Lower leg skin (tissue), 4 donors: ENCODE data around the gene ZNF592. TPM values are rescaled to one million over a fixed set of nuclear protein-coding genes. Genes with fewer than 3 reads are reported as not detected.

Experiments
- DNase-seq, 2 donors: peaks; one replicate each; pipeline ENCODE4 v3.0.0-alpha.2; 2019; ENCODE audit warnings: low spot score in 2 of 2
- H3K4me3 ChIP-seq: fragments of 200-600 bp; sonication (generic); 2 replicates; pipeline ENCODE4 v1.5.1; 2017; ENCODE audit warnings: mild to moderate bottlenecking, low read depth; ENCODE audit not compliant: poor library complexity, severe bottlenecking
- CTCF ChIP-seq, 3 donors: fragments of 450-650 bp; IDR thresholded peaks; one replicate each; pipeline ENCODE4 v1.5.1; 2016; ENCODE audit warnings: antibody characterized with exemption in 3 of 3, mild to moderate bottlenecking in 3 of 3, moderate library complexity in 2 of 3
- POLR2A ChIP-seq, 2 donors: fragments of 450-650 bp; IDR thresholded peaks; one replicate each; pipeline ENCODE4 v1.6.1; 2016 to 2017; ENCODE audit warnings: antibody characterized with exemption in 2 of 2, mild to moderate bottlenecking in 1 of 2, moderate library complexity in 1 of 2
- WGBS, 2 donors: methylation state at CpG; one replicate each; pipeline ENCODE4 v1.1.5; 2018; 5-methylcytosine and 5-hydroxymethylcytosine counted together
- intact Hi-C: fragments of 100-400 bp; cut with DNase I; formaldehyde crosslinking; loops from one replicate; pipeline ENCODE4 v1.15.0; 2023; ENCODE audit warnings: low total_unique reads
- total RNA-seq, 4 donors: library from RNA; depleted of rRNA; stranded (reverse); fragments of >200 nt; gene quantifications; one replicate each; pipeline ENCODE4 v1.1.0, GENCODE V29; 2016

Gene ZNF592
- total RNA-seq, 4 donors from 2014 or later, result 15.8 to 25.5 (median 21.1) TPM

DNA sequence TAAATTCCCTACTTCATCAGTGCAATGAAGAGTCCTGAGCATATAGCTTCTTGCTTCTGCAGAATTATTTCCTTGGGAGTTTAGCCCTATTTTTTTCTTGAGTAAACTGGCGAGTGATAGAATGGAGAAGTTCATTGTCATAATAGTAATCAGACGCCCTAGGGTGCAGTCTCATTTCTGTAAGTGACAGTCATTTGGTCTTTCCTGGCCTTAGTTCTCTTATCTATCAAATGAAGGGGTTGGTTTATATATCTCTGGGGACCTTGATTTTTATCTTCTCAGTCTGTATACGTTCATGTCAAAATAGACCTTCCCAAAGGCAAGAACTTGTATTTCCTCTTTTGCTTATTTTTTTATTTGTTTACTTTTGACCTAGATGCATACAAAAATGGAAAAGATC is 58.8 kb downstream of the ZNF592 start:
- 68 to 81% methylated on average over 3 of the region's 3 CpGs for WGBS, 2 donors
- DNase-seq, result no peak
- TF ChIP-seq CTCF (IDR thresholded peaks at IDR 0.05), result no peak
- no peak for TF ChIP-seq POLR2A (IDR thresholded peaks at IDR 0.05)
- intact Hi-C loops, result no loop called here
- H3K4me3 ChIP-seq, result no peak overlapping the region

DNA sequence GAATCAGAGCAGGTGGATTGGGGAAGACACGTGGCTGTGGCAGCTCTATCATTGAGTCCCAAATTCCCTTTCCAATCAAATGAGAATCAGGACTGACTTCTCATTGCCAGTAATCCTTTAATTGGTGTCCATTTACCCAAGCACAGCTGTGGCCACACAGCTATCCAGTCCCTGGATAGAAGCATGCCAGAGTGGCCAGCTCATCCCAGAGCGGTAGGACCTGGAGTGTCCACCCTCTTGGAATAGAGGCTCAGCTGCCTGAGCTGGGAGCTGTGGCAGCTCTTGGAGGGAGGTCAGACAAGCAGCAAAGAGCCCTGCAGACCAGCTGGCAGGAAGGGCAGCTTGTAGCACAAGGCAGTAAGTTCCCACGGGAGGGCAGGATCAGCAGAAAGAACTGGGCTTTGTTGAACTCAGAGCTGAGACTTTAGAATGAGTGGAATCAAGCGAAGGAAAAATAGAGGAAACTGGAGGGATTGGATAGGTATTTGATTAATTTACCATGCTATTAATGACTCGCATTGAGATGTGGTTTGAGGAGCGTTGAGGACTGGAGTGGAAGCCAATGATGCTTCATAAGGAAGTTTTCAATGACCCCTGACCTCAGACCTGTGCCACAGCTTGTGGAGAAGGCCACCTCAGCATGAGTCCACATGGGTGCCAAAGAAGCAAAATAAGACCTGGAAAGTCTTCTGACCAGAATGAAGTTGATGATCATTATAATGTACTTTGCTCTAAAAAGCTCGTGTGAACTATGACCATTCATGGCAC is 61.9 kb downstream of the ZNF592 start:
- H3K4me3 ChIP-seq, result no peak overlapping the region
- peak in 1 of 2 donors; percentile 66 for DNase-seq
- 89 to 90% methylated on average over 7 of the region's 7 CpGs for WGBS, 2 donors
- TF ChIP-seq CTCF (IDR thresholded peaks at IDR 0.05) (no peak), POLR2A (IDR thresholded peaks at IDR 0.05) (no peak)
- intact Hi-C loops, result no loop called here

- no peak overlapping the region for H3K4me3 ChIP-seq
- WGBS, 2 donors, result 72 to 77% methylated on average over 4 of the region's 4 CpGs
- TF ChIP-seq CTCF (IDR thresholded peaks at IDR 0.05) (no peak), POLR2A (IDR thresholded peaks at IDR 0.05) (no peak)
- DNase-seq, result no peak
- intact Hi-C loops, result no loop called here
Measured at GRCh38 chr15:84811151-84811550, 62.8 kb downstream of the ZNF592 start.

DNA sequence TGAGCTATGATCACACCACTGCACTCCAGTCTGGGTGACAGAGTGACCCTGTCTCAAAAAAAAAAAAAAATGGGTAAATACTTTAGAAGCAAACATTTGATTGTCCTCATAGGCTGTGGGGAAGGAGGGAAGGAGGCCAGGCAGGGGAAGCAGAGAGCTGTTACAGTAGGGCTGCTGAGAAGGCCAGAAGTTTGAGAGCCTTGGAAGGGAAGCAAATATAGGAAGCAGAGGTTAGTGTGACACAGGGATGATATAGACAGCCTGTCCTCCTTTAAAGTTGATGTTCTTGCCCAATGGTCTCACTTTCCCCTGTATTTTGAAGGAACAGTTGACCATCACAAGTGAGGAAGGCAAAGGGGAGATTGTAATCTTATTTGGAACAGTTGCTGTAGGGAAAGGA is 63.4 kb downstream of the ZNF592 start:
- TF ChIP-seq CTCF (IDR thresholded peaks at IDR 0.05) (no peak), POLR2A (IDR thresholded peaks at IDR 0.05) (no peak)
- intact Hi-C loops, result no loop called here
- no peak overlapping the region for H3K4me3 ChIP-seq
- no peak for DNase-seq

- H3K4me3 ChIP-seq, result no peak overlapping the region
- intact Hi-C loops, result no loop called here
- DNase-seq, result no peak
- WGBS, 2 donors, result 89 to 91% methylated on average over 2 of the region's 2 CpGs
- TF ChIP-seq POLR2A (IDR thresholded peaks at IDR 0.05) (no peak), CTCF (IDR thresholded peaks at IDR 0.05) (no peak)
Measured at GRCh38 chr15:84812842-84813241, 64.5 kb downstream of the ZNF592 start.

DNA sequence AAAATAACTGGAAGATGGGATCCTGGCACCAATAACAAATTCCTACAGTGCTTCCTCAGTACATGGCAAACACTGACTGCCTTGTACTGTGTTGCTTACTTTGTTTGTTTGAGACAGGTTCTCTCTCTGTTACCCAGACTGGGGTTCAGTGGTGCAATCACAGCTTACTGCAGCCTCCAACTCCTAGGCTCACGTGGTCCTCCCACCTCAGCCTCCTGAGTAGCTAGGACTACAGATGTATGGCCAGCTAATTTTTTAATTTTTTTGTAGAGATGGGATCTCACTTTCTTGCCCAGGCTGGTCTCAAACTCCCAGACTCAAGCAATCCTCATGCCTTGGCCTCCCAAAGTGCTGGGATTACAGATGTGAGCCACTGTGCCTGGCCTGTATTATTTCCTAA is 65.0 kb downstream of the ZNF592 start:
- no peak overlapping the region for H3K4me3 ChIP-seq
- intact Hi-C loops, result no loop called here
- DNase-seq, result no peak
- WGBS, 2 donors, result 100% methylated on average over 1 of the region's 1 CpG
- TF ChIP-seq CTCF (IDR thresholded peaks at IDR 0.05) (no peak), POLR2A (IDR thresholded peaks at IDR 0.05) (no peak)
